Activated gamma-delta T cell treated with Interleukin-2 at 50 U/mL for 16 hours (primary cell): Measurements from ENCODE around the gene SDR42E2.
"Not testable (repeated sequence)": the region's sequence is repeated elsewhere in the genome, so short reads cannot be mapped to it uniquely, and the experiment has no call there.

Experiments
- DNase-seq: peaks from one replicate; pipeline ENCODE4 v3.0.0-alpha.2; 2020

SDR42E2 gene

GRCh38 chr16:22163806-22164205, 1.5 kb downstream of the SDR42E2 start:
- DNase-seq = no peak

GRCh38 chr16:22164482-22164881, 2.2 kb downstream of the SDR42E2 start:
- DNase-seq = no peak

DNA sequence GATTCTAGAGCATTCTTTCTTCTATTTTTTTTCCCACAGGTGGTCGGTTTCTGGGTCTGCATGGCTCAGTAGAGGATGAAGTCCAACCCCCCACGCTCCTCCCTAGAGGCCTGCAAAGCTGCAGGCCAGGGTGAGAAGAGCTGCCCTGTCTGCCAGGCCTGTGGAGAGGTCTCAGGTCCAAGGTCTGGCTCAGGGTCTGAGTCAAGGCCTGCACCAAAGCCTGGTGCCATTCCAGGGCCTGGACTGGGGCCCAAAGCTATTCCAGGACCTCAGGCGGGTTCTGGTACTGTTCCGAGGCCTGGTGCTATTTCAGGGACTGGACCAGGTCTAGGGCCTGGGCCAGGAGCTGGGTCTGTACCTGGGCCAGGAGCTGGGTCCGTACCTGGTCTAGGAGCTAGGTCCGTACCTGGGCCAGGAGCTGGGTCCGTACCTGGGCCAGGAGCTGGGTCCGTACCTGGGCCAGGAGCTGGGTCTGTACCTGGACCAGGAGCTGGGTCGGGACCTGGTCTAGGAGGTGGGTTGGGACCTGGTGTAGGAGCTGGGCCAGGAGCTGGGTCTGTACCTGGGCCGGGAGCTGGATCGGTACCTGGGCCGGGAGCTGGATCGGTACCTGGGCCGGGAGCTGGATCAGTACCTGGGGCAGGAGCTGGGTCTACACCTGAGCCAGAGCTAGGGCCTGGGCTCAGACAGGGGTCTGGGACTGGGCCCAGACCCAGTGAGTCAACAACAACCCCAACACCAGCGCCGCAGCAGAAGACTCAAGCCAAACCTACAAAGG, 3.4 kb downstream of the SDR42E2 start:
- no peak for DNase-seq

- no peak for DNase-seq
Observed at GRCh38 chr16:22171953-22172352, 9.6 kb downstream of the SDR42E2 start.

DNA sequence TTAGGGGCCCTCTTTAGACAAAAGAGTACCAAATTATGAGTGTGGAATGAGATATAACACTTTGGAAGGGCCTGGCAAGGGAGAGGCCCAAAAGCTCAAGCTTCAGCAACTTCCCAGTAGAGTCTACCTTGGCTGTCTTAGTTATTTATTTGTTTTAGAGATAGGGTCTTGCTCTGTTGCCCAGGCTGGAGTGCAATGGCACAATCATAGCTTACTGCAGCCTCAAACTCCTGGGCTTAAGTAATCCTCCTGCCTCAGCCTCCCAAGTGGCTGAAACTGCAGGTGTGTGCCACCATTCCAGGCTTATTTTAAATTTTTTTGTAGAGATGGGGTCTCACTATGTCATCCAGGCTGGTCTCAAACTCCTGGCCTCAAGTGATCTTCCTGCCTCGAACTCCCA, 10.3 kb downstream of the SDR42E2 start:
- not testable (repeated sequence) for DNase-seq

- DNase-seq = no peak
Observed at GRCh38 chr16:22174642-22175041, 12.3 kb downstream of the SDR42E2 start.

DNA sequence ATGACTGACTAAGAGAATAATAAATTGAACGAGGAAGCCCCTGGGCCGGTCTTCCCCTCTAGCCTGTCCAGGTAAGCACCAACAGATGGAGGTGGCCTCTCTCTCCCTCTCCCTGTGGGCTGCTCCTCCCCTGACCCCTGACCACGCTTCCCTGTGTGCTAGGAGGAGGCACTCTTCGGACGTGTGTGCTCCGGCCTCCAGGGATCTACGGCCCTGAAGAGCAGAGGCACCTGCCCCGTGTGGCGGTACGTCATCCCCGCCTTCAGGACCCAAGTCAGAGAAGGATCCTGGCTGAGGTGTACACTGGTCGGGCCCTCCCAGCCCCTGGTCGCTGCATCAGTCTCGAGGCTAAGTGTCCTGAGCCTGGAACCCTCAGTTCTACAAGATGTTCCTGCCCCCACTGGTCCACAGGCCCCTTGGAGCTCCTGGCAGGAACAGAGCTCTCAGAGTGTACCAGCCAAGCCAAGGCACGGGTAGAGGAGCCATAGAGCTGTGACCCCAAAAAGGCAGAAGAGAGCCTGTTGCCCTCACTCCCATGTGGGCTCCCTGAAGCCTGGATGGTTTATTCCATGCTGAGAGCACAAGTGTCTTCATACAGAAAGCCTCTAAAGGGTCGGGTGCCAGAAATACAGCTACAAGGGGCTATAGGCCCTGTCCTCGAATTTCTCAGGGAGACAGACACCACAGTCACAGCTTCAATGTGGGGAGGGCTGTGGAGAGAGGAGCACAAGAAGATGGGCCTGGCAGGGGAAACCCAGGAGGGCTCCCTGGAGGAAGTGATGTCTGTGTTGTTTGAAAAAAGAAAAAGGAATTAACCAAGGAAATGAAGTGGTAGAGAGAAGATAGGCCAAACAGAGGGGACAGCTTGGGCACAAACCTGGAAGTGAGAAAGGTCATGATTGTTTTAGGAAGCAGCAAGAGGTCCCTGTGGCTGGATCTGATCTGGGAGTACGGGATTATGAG, 15.9 kb downstream of the SDR42E2 start:
- no peak for DNase-seq

DNA sequence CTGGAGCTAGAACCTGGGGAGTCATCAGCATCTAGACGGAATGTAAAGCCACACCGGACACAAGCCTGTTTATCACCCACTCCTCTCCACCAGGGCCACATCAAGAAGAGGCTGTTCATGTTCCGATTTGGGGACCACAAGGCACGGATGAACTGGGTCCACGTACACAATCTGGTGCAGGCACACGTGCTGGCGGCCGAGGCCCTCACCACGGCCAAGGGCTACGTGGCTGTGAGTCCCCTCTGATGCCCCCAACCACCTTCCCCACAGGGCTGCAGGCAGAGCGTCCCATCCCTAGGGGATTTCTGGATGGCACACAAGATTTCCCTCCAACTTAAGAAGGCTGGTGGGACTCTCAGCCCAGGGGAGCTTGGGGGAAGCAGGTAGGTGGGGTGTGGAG, 19.1 kb downstream of the SDR42E2 start:
- no peak for DNase-seq

- DNase-seq = no peak
Observed at GRCh38 chr16:22181843-22182242, 19.5 kb downstream of the SDR42E2 start.

DNA sequence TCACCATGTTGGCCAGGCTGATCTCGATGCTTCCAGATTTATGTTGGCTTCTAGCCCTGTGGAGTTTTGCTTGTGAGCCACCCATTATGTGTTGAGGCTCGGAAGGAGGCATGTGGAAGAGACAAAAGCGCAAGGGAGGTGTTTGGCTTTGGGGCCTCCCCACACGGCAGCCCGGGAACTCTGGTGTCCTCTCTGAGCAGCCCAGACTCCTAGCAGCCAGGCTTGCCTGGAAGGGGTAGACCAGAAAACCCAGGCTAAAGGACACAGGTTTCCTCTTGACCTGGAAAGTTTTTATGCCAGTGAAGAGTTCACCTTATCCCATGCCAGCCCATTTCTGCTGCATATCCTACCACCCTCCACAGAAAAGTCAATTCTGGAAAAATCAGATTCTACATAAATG, 21.0 kb downstream of the SDR42E2 start:
- no peak for DNase-seq

- no peak for DNase-seq
Observed at GRCh38 chr16:22183901-22184614, 21.8 kb downstream of the SDR42E2 start.

GRCh38 chr16:22184615-22184968, 22.3 kb downstream of the SDR42E2 start:
- DNase-seq = no peak

- DNase-seq = no peak
Observed at GRCh38 chr16:22186517-22186916, 24.2 kb downstream of the SDR42E2 start.

GRCh38 chr16:22188267-22188594, 25.9 kb downstream of the SDR42E2 start:
- DNase-seq = no peak

- DNase-seq = peak; percentile 56
Observed at GRCh38 chr16:22188595-22189442, 26.5 kb downstream of the SDR42E2 start.

- DNase-seq = peak; percentile 42
Observed at GRCh38 chr16:22189473-22190080, 27.3 kb downstream of the SDR42E2 start.

DNA sequence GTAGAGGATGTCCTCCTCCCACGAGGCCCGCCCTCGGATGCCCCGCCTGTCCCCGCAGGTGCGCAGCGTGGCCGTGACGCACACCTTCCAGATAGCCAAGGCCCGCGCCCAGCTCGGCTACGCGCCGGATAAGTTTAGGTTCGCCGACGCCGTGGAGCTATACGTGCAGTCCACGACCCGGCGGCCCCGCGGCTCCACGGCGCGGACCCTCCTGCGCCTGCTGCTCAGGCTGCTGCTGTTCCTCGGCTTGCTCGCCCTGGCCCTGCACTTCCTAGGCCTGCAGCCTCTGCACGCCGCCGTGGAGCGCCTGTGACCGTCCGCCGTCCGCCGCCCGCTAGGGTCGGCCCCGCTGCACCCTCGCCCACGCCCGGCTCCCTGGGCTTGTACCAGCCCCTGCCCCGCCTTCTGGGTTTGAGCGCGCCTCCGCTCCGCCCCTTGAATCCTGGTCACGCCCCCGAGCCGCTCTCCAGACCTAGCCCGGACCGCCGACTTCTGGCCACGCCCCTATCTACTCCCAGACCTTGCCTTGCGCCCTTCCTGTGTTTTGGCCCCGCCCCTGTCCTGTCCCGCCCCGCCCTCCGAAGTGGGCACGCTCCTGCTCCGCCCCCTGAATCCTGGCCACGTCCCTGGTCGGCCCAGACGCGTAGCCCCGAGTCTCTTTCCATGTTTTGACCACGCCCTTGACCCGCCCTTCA, 27.9 kb downstream of the SDR42E2 start:
- DNase-seq = peak; percentile 85

GRCh38 chr16:22190776-22191531, 28.6 kb downstream of the SDR42E2 start:
- peak; percentile 100 for DNase-seq

GRCh38 chr16:22191532-22192260, 29.4 kb downstream of the SDR42E2 start:
- no peak for DNase-seq
